GM12878 (cell line): Measurements from ENCODE around the gene CCDC78. TPM values are rescaled to one million over a fixed set of nuclear protein-coding genes. Genes with fewer than 3 reads are reported as not detected.

Experiments used
- ATAC-seq: fragments of 200-7000 bp; cut with Tn5 transposase; 3 replicates; pipeline ENCODE4 v1.9.1; 2020; ENCODE audit warnings: mild to moderate bottlenecking, moderate library complexity
- BruUV-seq: library from RNA; stranded (reverse); fragments of 400-500 nt; replicated peaks from 2 replicates; lab custom pipeline; 2021; lab: Mats Ljungman, UMichigan
- CTCF ChIA-PET: fragments of 300-600 bp; sonication (Branson Sonifier 250); formaldehyde crosslinking; extraction: SDS; loops from one replicate; lab custom pipeline; 2021; ENCODE audit warnings: inconsistent platforms; lab: Yijun Ruan, JAX
- POLR2A ChIA-PET: fragments of 350-600 bp; formaldehyde crosslinking; extraction: SDS; loops from one replicate; lab custom pipeline; 2021; ENCODE audit warnings: inconsistent platforms; lab: Charles Lee
- RAD21 ChIA-PET: fragments of 300-600 bp; sonication (Branson Sonifier 250); formaldehyde crosslinking; loops from one replicate; lab custom pipeline; 2023; ENCODE audit warnings: antibody characterized with exemption; ENCODE audit not compliant: unreplicated experiment; lab: Charles Lee
- SMC1A ChIA-PET: fragments of 300-600 bp; sonication (Branson Sonifier 250); formaldehyde crosslinking; loops from one replicate; lab custom pipeline; 2023; ENCODE audit not compliant: unreplicated experiment, uncharacterized antibody; lab: Charles Lee
- DNase-seq: peaks from one replicate; pipeline ENCODE4 v3.0.0-alpha.2; 2011; ENCODE audit warnings: low read depth, low spot score
- FAIRE-seq: peaks from 3 replicates; lab custom pipeline; 2011; peaks lifted over from hg19 to GRCh38; lab: Jason Lieb, UNC
- H2AFZ ChIP-seq: 2 replicates; pipeline ENCODE4 v1.6.0; 2011; ENCODE audit warnings: low read depth, low read length, control low read depth; ENCODE audit not compliant: control insufficient read depth
- H3K27ac ChIP-seq: 2 replicates; pipeline ENCODE4 v1.5.1; 2011; ENCODE audit warnings: control low read depth; ENCODE audit not compliant: control insufficient read depth, insufficient read depth
- H3K27me3 ChIP-seq, 2 experiments: replicated peaks in 1 of 2; 2 replicates each; pipeline versions ENCODE4 v1.6.0 to v1.6.1; 2011; ENCODE audit warnings: low read length in 1 of 2; ENCODE audit not compliant: control insufficient read depth in 2 of 2, insufficient read depth in 2 of 2
- H3K36me3 ChIP-seq, 2 experiments: 2 replicates each; pipeline ENCODE4 v1.5.1; 2011; ENCODE audit warnings: low read length in 1 of 2; ENCODE audit not compliant: control insufficient read depth in 2 of 2, insufficient read depth in 2 of 2
- H3K4me1 ChIP-seq: 2 replicates; pipeline ENCODE4 v1.6.1; 2011; ENCODE audit warnings: mild to moderate bottlenecking, low read length, moderate library complexity, mixed read lengths; ENCODE audit not compliant: control insufficient read depth, insufficient read depth
- H3K4me2 ChIP-seq: 2 replicates; pipeline ENCODE4 v1.6.0; 2011; ENCODE audit warnings: control low read depth; ENCODE audit not compliant: control insufficient read depth, insufficient read depth
- H3K4me3 ChIP-seq: fragments of 200-600 bp; sonication (generic); 2 replicates; pipeline ENCODE4 v1.5.1; 2016
- H3K79me2 ChIP-seq: 2 replicates; pipeline ENCODE4 v1.6.0; 2011; ENCODE audit warnings: low read length; ENCODE audit not compliant: control insufficient read depth, insufficient read depth
- H3K9ac ChIP-seq: 2 replicates; pipeline ENCODE4 v1.8.0; 2011; ENCODE audit warnings: low read length, control low read depth, mixed read lengths; ENCODE audit not compliant: control insufficient read depth, insufficient read depth
- H3K9me3 ChIP-seq: replicated peaks from 3 replicates; pipeline ENCODE4 v1.5.1; 2011; ENCODE audit warnings: mild to moderate bottlenecking, low read length; ENCODE audit not compliant: control insufficient read depth, insufficient read depth
- H4K20me1 ChIP-seq: 2 replicates; pipeline ENCODE4 v1.6.0; 2011; ENCODE audit not compliant: control insufficient read depth, insufficient read depth
- BHLHE40 ChIP-seq, 2 experiments: fragments of 450-650 bp in 1 of 2; IDR thresholded peaks; 2 replicates each; pipeline ENCODE4 v1.6.1; 2011 to 2017; ENCODE audit warnings: low read depth in 2 of 2, borderline replicate concordance in 1 of 2, improper control_type of control experiment in 1 of 2, low read length in 1 of 2, mild to moderate bottlenecking in 1 of 2
- CEBPB ChIP-seq, 2 experiments: fragments of 150-350 bp in 1 of 2; IDR thresholded peaks; 2 replicates each; pipeline ENCODE4 v1.6.1; 2012 to 2014; ENCODE audit warnings: low read depth in 2 of 2, low read length in 2 of 2, borderline replicate concordance in 1 of 2, inconsistent platforms in 1 of 2
- CHD2 ChIP-seq: IDR thresholded peaks from 2 replicates; pipeline ENCODE4 v1.6.1; 2011; ENCODE audit warnings: low read depth, low read length, improper control_type of control experiment, borderline replicate concordance
- CTCF ChIP-seq, 3 experiments: IDR thresholded peaks in 2 of 3; conservative IDR thresholded peaks in 1 of 3; 2 replicates each; pipeline ENCODE4 v1.5.1; 2011; ENCODE audit warnings: low read depth in 3 of 3, low read length in 3 of 3, mild to moderate bottlenecking in 3 of 3, control low read depth in 2 of 3, moderate library complexity in 2 of 3, inconsistent platforms in 1 of 3, mixed read lengths in 1 of 3; ENCODE audit not compliant: control insufficient read depth in 2 of 3, insufficient read depth in 1 of 3; ENCODE audit errors: extremely low read depth in 1 of 3
- ETV6 ChIP-seq, 2 experiments: fragments of 450-650 bp in 1 of 2; IDR thresholded peaks in 1 of 2; conservative IDR thresholded peaks in 1 of 2; 2 replicates each; pipeline ENCODE4 v1.6.1; 2014; ENCODE audit warnings: antibody characterized with exemption in 1 of 2, borderline replicate concordance in 1 of 2, low read depth in 1 of 2, mild to moderate bottlenecking in 1 of 2, moderate library complexity in 1 of 2
- IKZF1 ChIP-seq: fragments of 450-650 bp; conservative IDR thresholded peaks from 2 replicates; pipeline ENCODE4 v1.6.1; 2017; ENCODE audit warnings: antibody characterized with exemption, mild to moderate bottlenecking
- NBN ChIP-seq: fragments of 450-650 bp; IDR thresholded peaks from 2 replicates; pipeline ENCODE4 v1.6.1; 2016
- TAF1 ChIP-seq: IDR thresholded peaks from 2 replicates; pipeline ENCODE4 v1.6.1; 2011; ENCODE audit warnings: mild to moderate bottlenecking, low read depth, low read length, borderline replicate concordance
- TCF12 ChIP-seq: IDR thresholded peaks from 2 replicates; pipeline ENCODE4 v1.6.1; 2011; ENCODE audit warnings: low read depth, mild to moderate bottlenecking, low read length
- ZBTB40 ChIP-seq: fragments of 450-650 bp; IDR thresholded peaks from 2 replicates; pipeline ENCODE4 v1.6.1; 2016; ENCODE audit warnings: mild to moderate bottlenecking, moderate library complexity, borderline replicate concordance
- WGBS: methylation state at CpG from one replicate; pipeline ENCODE4 v1.1.6; 2016; ENCODE audit warnings: low lambda C conversion rate; ENCODE audit not compliant: insufficient replicate concordance, insufficient coverage; ENCODE audit errors: missing lambda C conversion rate; 5-methylcytosine and 5-hydroxymethylcytosine counted together
- in situ Hi-C: fragments of 300-500 bp; cut with MboI; formaldehyde crosslinking; loops from 9 replicates; pipeline ENCODE4 v1.14.3; 2018; ENCODE audit warnings: mixed read lengths
- intact Hi-C: fragments of 100-400 bp; cut with micrococcal nuclease; formaldehyde crosslinking; loops from one replicate; pipeline ENCODE4 v1.14.2; 2022; ENCODE audit not compliant: unreplicated experiment
- polyA plus RNA-seq, 11 experiments: library from polyadenylated mRNA; depleted of rRNA in 4 of 11; unstranded in 6 of 11; stranded (reverse) in 5 of 11; fragments of >200 nt; fragmentation: Nextera tagmentation in 4 of 11; fragmentation: Illumina TruSeq in 1 of 11; extraction: Ambion mirVana in 4 of 11; extraction: Trizol in 1 of 11; gene quantifications; 1 replicate in 1 of 11; 2 replicates in 10 of 11; pipeline versions ENCODE4 v1.2.1 to v1.2.3, GENCODE V29; 2011 to 2016; ENCODE audit warnings: inconsistent platforms in 2 of 11, missing spikeins in 2 of 11, low read depth in 1 of 11
- total RNA-seq, 4 experiments: library from RNA; depleted of rRNA in 3 of 4; stranded (reverse); fragments of >200 nt in 3 of 4; fragmentation: Illumina TruSeq in 1 of 4; extraction: Trizol in 1 of 4; gene quantifications; 2 replicates each; pipeline versions ENCODE4 v1.2.1 to v1.2.3, GENCODE V29; 2013 to 2021

The CCDC78 gene
- total and polyA plus RNA-seq, 10 of the 15 experiments (the other 5 are each of a cell fraction or from before 2014, with no cell fraction given) = 0.10 to 26.2 (median 5.4) TPM

GRCh38 chr16:720990-721764 is 5.1 kb downstream of the CCDC78 start, which contains the start of gene ANTKMT (continued):
- peak; percentile 92 for TF ChIP-seq IKZF1
- TF ChIP-seq, all 136 proteins: peak for 47

GRCh38 chr16:720447-720989 is 5.7 kb downstream of the CCDC78 start:
- no TSS peak for BruUV-seq
- FAIRE-seq (no peak), DNase-seq (no peak), ATAC-seq (peak; percentile 61)
- intact Hi-C loops = loop anchor here (2.0 kb wide), 2 partner anchors 20 to 36 kb away; partner anchors contain the start of genes CIAO3 and JMJD8
- POLR2A ChIA-PET = interaction anchor here (0.5 to 2.5 kb wide), 8 partner anchors 8 to 372 kb away, joined by 3 to 29 read pairs (median 8); partner anchors contain the start of genes CHTF18, CIAO3 and RPUSD1
- in situ Hi-C loops = no loop called here
- Histone ChIP-seq H3K79me2 (no peaks in the 10 kb centered on the region; the same call in 1 of the 2 replicates), H3K9me3 (no peaks in the 10 kb centered on the region), H4K20me1 (0 out of 2 replicates have a peak, but pooled peaks cover 2% of the 10 kb centered on the region), H3K36me3 (no peaks in the 10 kb centered on the region), H3K4me2 (peak overlapping the region; percentile 69), H3K9ac (peak overlapping the region; percentile 91), H3K4me3 (peak overlapping the region; percentile 86), H3K27ac (peak overlapping the region; percentile 87), H3K27me3 (no peaks in the 10 kb centered on the region), H3K4me1 (peaks cover 13% of the 10 kb centered on the region), H2AFZ (peak overlapping the region; percentile 92)
- CTCF ChIA-PET = interaction anchor here (0.7 to 2.5 kb wide), 12 partner anchors 9 to 68 kb away, joined by 3 to 16 read pairs (median 4); partner anchors contain the start of genes CHTF18, CIAO3, RPUSD1 and WDR24
- RAD21 ChIA-PET = interaction anchor here (0.8 to 2.4 kb wide), 6 partner anchors 8 to 67 kb away, joined by 3 to 10 read pairs (median 3); partner anchors contain the start of genes CHTF18, RPUSD1 and STUB1
- WGBS = under 1% methylated on average over 37 of the region's 38 CpGs
- SMC1A ChIA-PET = interaction anchor here (0.8 to 1.3 kb wide), 4 partner anchors 8 to 68 kb away, joined by 3 to 4 read pairs (median 3); partner anchors contain the start of genes CHTF18 and RPUSD1
- TF ChIP-seq CEBPB (IDR thresholded peaks at IDR 0.05; ENCODE audit: borderline replicate concordance in 1 of 2, low read depth in 2 of 2, low read length in 2 of 2) (no peak), CHD2 (0 out of 2 replicates have a peak, but pooled peaks have one; percentile 54), TCF12 (0 out of 2 replicates have a peak, but pooled peaks have one; percentile 45), CTCF (IDR thresholded peaks at IDR 0.05 in 2 of 3, conservative IDR thresholded peaks at IDR 0.05 in 1 of 3; ENCODE audit: control insufficient read depth in 2 of 3, extremely low read depth in 1 of 3, insufficient read depth in 1 of 3, low read depth in 3 of 3, low read length in 3 of 3) (peak; percentile 21 to 40 (median 22); a peak in 3 of 6 replicates), NBN (0 out of 2 replicates have a peak, but pooled peaks have one; percentile 56), ZBTB40 (peak; percentile 63; the same call in 1 of the 2 replicates), ETV6 (conservative IDR thresholded peaks at IDR 0.05 in 1 of 2, IDR thresholded peaks at IDR 0.05 in 1 of 2; ENCODE audit: borderline replicate concordance in 1 of 2, low read depth in 1 of 2) (no peak), TAF1 (no peak), BHLHE40 (IDR thresholded peaks at IDR 0.05; ENCODE audit: borderline replicate concordance in 1 of 2, low read depth in 2 of 2, low read length in 1 of 2) (peak; percentile 69 to 92; a peak in 3 of 4 replicates)
